Measurements from ENCODE around the gene STARD13.

STARD13 gene

DNA sequence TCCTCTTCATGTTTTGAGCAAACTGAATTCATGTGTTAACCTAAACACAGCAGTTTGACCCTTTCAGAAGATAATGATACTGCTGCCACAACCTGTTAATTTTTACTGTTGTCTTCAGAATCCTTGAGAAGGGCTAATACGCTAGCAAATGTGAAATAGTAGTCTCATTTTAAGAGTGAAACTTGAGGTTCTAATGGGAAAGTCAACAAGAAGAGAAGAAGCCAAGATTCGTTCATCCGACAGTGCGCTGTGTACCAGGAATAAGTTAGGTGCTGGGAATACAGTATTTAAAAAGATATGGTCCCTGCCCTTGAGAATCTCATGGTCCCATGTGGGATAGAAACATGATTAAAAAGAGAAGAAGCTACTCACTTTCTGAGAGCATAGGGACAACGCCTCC, 134.9 kb downstream of the STARD13 start:
- H3K9me3 ChIP-seq (ENCODE audit: insufficient read depth, low read length), result no peaks in the 10 kb centered on the region
- no peak overlapping the region for H3K4me3 ChIP-seq (ENCODE audit: insufficient read length, low read depth)
- no peak for DNase-seq (ENCODE audit: low read depth, low spot score)
- no peaks in the 10 kb centered on the region for H3K36me3 ChIP-seq (ENCODE audit: insufficient read depth, insufficient read length, low read length)
- no peaks in the 10 kb centered on the region for H3K27me3 ChIP-seq (ENCODE audit: insufficient read depth, insufficient read length)
- H3K4me1 ChIP-seq (ENCODE audit: insufficient read depth, insufficient read length), result no peaks in the 10 kb centered on the region
- TF ChIP-seq YY1 (IDR thresholded peaks at IDR 0.05; ENCODE audit: insufficient read depth, insufficient read length), result no peak
- TF ChIP-seq SUZ12 (IDR thresholded peaks at IDR 0.05; ENCODE audit: extremely low read depth, insufficient read depth, insufficient read length), result no peak
- TF ChIP-seq ZNF274 (IDR thresholded peaks at IDR 0.05; ENCODE audit: low read depth, low read length), result no peak
- H3K9ac ChIP-seq (ENCODE audit: insufficient read length, low read depth), result no peak overlapping the region

DNA sequence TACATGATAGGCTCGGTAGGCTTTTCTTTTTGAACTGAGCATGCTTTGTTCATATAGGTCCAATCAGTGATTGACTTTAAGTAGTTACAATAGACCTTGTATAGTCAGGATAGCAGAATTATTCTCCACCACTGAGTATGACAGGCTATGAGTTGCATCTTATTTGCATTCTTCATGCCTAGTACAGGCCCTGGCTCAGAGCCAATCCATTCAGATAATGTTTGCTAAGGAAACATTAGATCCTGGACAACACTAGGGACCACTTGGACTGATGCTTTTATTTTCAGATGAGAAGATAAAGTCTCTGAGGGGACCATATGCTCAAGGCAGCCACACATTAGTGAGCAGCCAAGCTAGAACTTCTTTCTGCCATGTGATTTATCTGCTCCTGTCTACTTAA, 135.4 kb downstream of the STARD13 start:
- no peak overlapping the region for H3K9ac ChIP-seq (ENCODE audit: insufficient read length, low read depth)
- no peaks in the 10 kb centered on the region for H3K9me3 ChIP-seq (ENCODE audit: insufficient read depth, low read length)
- DNase-seq (ENCODE audit: low read depth, low spot score), result no peak
- H3K4me3 ChIP-seq (ENCODE audit: insufficient read length, low read depth), result no peak overlapping the region
- no peak for TF ChIP-seq SUZ12 (IDR thresholded peaks at IDR 0.05; ENCODE audit: extremely low read depth, insufficient read depth, insufficient read length)
- H3K27me3 ChIP-seq (ENCODE audit: insufficient read depth, insufficient read length), result no peaks in the 10 kb centered on the region
- H3K36me3 ChIP-seq (ENCODE audit: insufficient read depth, insufficient read length, low read length), result no peaks in the 10 kb centered on the region
- H3K4me1 ChIP-seq (ENCODE audit: insufficient read depth, insufficient read length), result no peaks in the 10 kb centered on the region

DNA sequence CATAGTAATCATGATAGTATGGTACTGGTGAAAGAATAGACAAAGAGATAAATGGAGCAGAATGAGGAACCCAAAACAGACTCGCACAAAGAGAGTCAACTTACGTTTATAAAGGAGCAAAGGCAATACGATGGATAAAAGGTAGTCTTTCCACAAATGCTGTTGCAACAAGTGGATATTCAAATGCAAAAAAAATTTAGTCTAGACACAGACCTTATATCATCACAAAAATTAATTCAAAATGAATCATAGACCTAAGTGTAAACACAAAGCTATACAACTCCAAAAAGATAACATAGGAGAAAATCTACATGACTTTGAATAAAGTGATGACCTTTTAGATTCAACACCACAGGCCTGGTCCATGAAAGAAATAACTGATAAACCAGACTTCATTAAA, 137.7 kb downstream of the STARD13 start:
- Histone ChIP-seq H3K9me3 (ENCODE audit: insufficient read depth, low read length) (no peaks in the 10 kb centered on the region), H3K4me3 (ENCODE audit: insufficient read length, low read depth) (no peak overlapping the region), H3K36me3 (ENCODE audit: insufficient read depth, insufficient read length, low read length) (no peaks in the 10 kb centered on the region), H3K27me3 (ENCODE audit: insufficient read depth, insufficient read length) (no peaks in the 10 kb centered on the region), H3K9ac (ENCODE audit: insufficient read length, low read depth) (no peak overlapping the region), H3K4me1 (ENCODE audit: insufficient read depth, insufficient read length) (no peaks in the 10 kb centered on the region)
- TF ChIP-seq YY1 (IDR thresholded peaks at IDR 0.05; ENCODE audit: insufficient read depth, insufficient read length) (no peak), SUZ12 (IDR thresholded peaks at IDR 0.05; ENCODE audit: extremely low read depth, insufficient read depth, insufficient read length) (no peak), ZNF274 (IDR thresholded peaks at IDR 0.05; ENCODE audit: low read depth, low read length) (no peak)
- no peak for DNase-seq (ENCODE audit: low read depth, low spot score)

DNA sequence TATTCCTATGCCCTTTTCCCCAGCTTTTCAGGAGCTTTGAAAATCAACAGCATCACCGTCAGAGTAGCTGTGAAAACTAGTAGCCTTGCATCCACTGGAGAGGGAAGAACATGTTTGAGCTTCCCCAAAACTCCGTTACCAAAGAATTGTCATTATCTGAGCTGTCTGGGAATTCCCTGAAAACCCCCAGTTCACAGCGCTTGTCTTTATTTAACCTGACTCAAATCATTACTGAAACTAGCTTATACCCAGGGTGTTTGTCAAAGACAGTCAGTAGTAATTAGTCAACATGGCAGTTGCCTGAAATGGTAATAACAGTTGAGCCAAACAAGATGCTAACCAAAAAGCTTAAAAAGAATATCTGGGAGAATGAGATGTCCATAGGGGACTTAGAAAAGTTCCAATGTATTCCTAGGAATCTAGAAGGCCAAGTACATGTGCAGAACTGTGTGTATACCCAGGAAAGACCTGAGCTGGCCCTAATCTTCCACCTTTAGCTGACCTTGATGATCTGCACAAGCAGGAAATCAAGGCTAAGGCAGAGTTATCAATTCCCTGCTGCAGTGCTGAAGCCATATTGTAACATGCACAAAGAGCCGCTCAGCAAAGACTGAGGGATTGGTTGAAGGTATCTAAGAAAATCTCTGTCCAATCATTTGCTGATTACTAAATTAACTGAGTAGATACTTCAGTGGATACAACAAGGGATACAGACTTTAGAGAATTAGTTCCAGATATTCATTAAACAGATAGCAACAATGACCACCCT, 138.5 kb downstream of the STARD13 start:
- H3K9ac ChIP-seq (ENCODE audit: insufficient read length, low read depth), result no peak overlapping the region
- no peaks in the 10 kb centered on the region for H3K4me1 ChIP-seq (ENCODE audit: insufficient read depth, insufficient read length)
- DNase-seq (ENCODE audit: low read depth, low spot score), result no peak

DNA sequence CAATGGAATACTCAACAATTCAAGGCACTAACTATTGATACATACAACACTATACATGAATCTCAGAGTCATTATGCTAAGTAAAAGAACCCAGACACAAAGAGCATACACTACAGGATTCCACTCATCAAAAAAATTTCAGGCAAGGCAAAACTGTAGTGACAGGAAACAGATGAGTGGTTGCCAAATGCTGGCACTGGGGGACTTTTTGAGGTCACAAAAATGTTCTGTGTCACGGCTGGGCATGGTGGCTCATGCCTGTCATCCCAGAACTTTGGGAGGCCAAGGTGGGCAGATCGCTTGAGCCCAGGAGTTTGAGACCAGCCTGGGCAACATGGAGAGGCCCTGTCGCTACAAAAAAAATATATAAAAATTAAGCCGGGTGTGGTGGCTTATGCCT, 139.9 kb downstream of the STARD13 start:
- no peak overlapping the region for H3K4me3 ChIP-seq (ENCODE audit: insufficient read length, low read depth)
- no peaks in the 10 kb centered on the region for H3K27me3 ChIP-seq (ENCODE audit: insufficient read depth, insufficient read length)
- H3K36me3 ChIP-seq (ENCODE audit: insufficient read depth, insufficient read length, low read length), result no peaks in the 10 kb centered on the region
- no peaks in the 10 kb centered on the region for H3K9me3 ChIP-seq (ENCODE audit: insufficient read depth, low read length)
- no peaks in the 10 kb centered on the region for H3K4me1 ChIP-seq (ENCODE audit: insufficient read depth, insufficient read length)
- TF ChIP-seq ZNF274 (IDR thresholded peaks at IDR 0.05; ENCODE audit: low read depth, low read length), result no peak
- no peak for TF ChIP-seq YY1 (IDR thresholded peaks at IDR 0.05; ENCODE audit: insufficient read depth, insufficient read length)
- TF ChIP-seq SUZ12 (IDR thresholded peaks at IDR 0.05; ENCODE audit: extremely low read depth, insufficient read depth, insufficient read length), result no peak
- no peak overlapping the region for H3K9ac ChIP-seq (ENCODE audit: insufficient read length, low read depth)
- DNase-seq (ENCODE audit: low read depth, low spot score), result no peak

More for the DNA sequence above, 138.5 kb downstream of the STARD13 start:
- no peak overlapping the region for H3K4me3 ChIP-seq (ENCODE audit: insufficient read length, low read depth)
- TF ChIP-seq SUZ12 (IDR thresholded peaks at IDR 0.05; ENCODE audit: extremely low read depth, insufficient read depth, insufficient read length), result no peak
- TF ChIP-seq ZNF274 (IDR thresholded peaks at IDR 0.05; ENCODE audit: low read depth, low read length), result no peak
- no peak for TF ChIP-seq YY1 (IDR thresholded peaks at IDR 0.05; ENCODE audit: insufficient read depth, insufficient read length)
- H3K36me3 ChIP-seq (ENCODE audit: insufficient read depth, insufficient read length, low read length), result no peaks in the 10 kb centered on the region
- H3K27me3 ChIP-seq (ENCODE audit: insufficient read depth, insufficient read length), result no peaks in the 10 kb centered on the region
- no peaks in the 10 kb centered on the region for H3K9me3 ChIP-seq (ENCODE audit: insufficient read depth, low read length)

DNA sequence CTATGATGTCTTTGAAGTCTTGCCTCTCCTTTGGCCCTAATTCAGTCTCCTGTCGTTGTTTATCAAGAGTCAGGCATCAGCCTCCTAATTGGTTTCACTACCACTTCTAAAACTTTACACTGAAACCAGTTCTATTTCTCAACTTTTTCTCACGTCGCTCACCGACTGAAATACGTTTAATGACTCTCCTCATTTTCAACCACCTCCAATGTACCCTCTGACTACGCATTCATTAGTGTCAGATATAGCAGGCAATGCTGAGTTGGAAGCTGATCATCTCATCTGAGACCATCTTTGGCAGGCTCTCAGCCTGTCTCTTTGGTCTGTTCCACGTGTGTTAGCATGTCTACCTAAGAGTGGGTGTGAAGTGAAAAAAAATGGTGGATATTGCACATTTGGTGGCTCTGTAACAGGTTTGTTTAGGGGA, 141.2 kb downstream of the STARD13 start:
- Histone ChIP-seq H3K9ac (ENCODE audit: insufficient read length, low read depth) (no peak overlapping the region), H3K27me3 (ENCODE audit: insufficient read depth, insufficient read length) (no peaks in the 10 kb centered on the region), H3K36me3 (ENCODE audit: insufficient read depth, insufficient read length, low read length) (no peaks in the 10 kb centered on the region), H3K4me1 (ENCODE audit: insufficient read depth, insufficient read length) (no peaks in the 10 kb centered on the region), H3K4me3 (ENCODE audit: insufficient read length, low read depth) (no peak overlapping the region), H3K9me3 (ENCODE audit: insufficient read depth, low read length) (no peaks in the 10 kb centered on the region)
- no peak for DNase-seq (ENCODE audit: low read depth, low spot score)
- TF ChIP-seq YY1 (IDR thresholded peaks at IDR 0.05; ENCODE audit: insufficient read depth, insufficient read length), result no peak
- no peak for TF ChIP-seq ZNF274 (IDR thresholded peaks at IDR 0.05; ENCODE audit: low read depth, low read length)
- no peak for TF ChIP-seq SUZ12 (IDR thresholded peaks at IDR 0.05; ENCODE audit: extremely low read depth, insufficient read depth, insufficient read length)

DNA sequence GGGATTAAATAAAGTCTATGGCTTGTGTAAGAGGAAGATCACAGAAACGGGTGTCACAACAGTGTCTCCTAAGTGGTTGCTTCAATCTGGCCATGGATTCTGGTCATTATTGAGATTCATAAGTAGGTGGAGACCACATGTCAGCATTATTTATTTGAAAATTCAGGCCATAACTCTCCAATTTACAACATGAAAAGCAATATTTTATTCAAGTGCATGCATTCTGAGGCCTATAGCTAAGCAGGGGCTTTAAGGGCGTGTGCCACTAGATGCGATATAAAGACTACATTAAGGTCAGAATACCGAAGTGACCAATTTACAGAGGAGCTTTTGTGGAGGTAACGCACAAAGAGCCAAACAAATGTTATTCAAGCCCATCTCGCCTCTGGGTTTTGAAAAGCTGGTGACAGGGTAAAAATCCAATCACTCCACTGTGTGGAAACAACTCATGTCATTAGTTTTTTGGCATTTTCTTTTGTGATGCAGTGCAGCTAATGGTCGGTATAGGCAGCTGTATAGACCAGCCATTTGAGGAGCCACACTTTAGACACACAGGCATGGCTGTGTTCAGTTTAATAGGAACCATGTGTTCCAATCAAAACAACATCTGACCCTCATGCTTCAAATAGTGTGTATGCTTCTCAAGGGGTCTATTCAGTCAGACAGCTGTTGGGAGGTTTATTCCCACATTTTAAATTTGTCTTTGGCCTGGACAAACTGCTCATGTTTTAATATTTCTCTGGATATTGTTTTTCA, 145.6 kb downstream of the STARD13 start:
- Histone ChIP-seq H3K27me3 (ENCODE audit: insufficient read depth, insufficient read length) (no peaks in the 10 kb centered on the region), H3K9me3 (ENCODE audit: insufficient read depth, low read length) (no peaks in the 10 kb centered on the region), H3K9ac (ENCODE audit: insufficient read length, low read depth) (no peak overlapping the region), H3K4me3 (ENCODE audit: insufficient read length, low read depth) (no peak overlapping the region), H3K36me3 (ENCODE audit: insufficient read depth, insufficient read length, low read length) (no peaks in the 10 kb centered on the region), H3K4me1 (ENCODE audit: insufficient read depth, insufficient read length) (no peaks in the 10 kb centered on the region)
- no peak for DNase-seq (ENCODE audit: low read depth, low spot score)
- TF ChIP-seq YY1 (IDR thresholded peaks at IDR 0.05; ENCODE audit: insufficient read depth, insufficient read length), result no peak
- no peak for TF ChIP-seq SUZ12 (IDR thresholded peaks at IDR 0.05; ENCODE audit: extremely low read depth, insufficient read depth, insufficient read length)
- TF ChIP-seq ZNF274 (IDR thresholded peaks at IDR 0.05; ENCODE audit: low read depth, low read length), result no peak

Data from NT2/D1 (cell line).